CD14-positive monocyte (primary cell): Measurements from ENCODE around the gene DCLK3. TPM values are rescaled to one million over a fixed set of nuclear protein-coding genes. Genes with fewer than 3 reads are reported as not detected.

Experiments
- DNase-seq, 3 donors: peaks; one replicate each; pipeline ENCODE4 v3.0.0-alpha.2; 2011 to 2022
- H2AFZ ChIP-seq: 2 replicates; pipeline ENCODE4 v1.6.0; 2012; ENCODE audit warnings: mild to moderate bottlenecking, low read depth, low read length, inconsistent platforms; ENCODE audit not compliant: insufficient read depth, poor library complexity, severe bottlenecking
- H3K27ac ChIP-seq, 2 donors: 1 replicate in 1 of 2; 2 replicates in 1 of 2; pipeline ENCODE4 v1.5.1; 2012 to 2013; ENCODE audit warnings: low read length in 2 of 2, control low read depth in 1 of 2, inconsistent platforms in 1 of 2, low read depth in 1 of 2, mild to moderate bottlenecking in 1 of 2
- H3K27me3 ChIP-seq, 2 donors: one replicate each; pipeline versions ENCODE4 v1.6.0 to v1.6.1; 2011 to 2013; ENCODE audit warnings: low read length in 2 of 2; ENCODE audit not compliant: control insufficient read depth in 2 of 2, insufficient read depth in 2 of 2
- H3K36me3 ChIP-seq, 2 donors: replicated peaks in 1 of 2; 1 replicate in 1 of 2; 2 replicates in 1 of 2; pipeline versions ENCODE4 v1.5.1 to v1.6.1; 2012 to 2013; ENCODE audit warnings: low read length in 2 of 2, control low read depth in 1 of 2, inconsistent platforms in 1 of 2, mild to moderate bottlenecking in 1 of 2; ENCODE audit not compliant: insufficient read depth in 2 of 2, control insufficient read depth in 1 of 2
- H3K4me1 ChIP-seq, 2 donors: 1 replicate in 1 of 2; 2 replicates in 1 of 2; pipeline versions ENCODE4 v1.5.1 to v1.6.1; 2012 to 2013; ENCODE audit warnings: low read length in 2 of 2, control low read depth in 1 of 2, inconsistent platforms in 1 of 2, mild to moderate bottlenecking in 1 of 2, moderate library complexity in 1 of 2; ENCODE audit not compliant: insufficient read depth in 2 of 2, control insufficient read depth in 1 of 2
- H3K4me2 ChIP-seq: replicated peaks from 2 replicates; pipeline ENCODE3; 2012; ENCODE audit warnings: low read length, moderate library complexity, mild to moderate bottlenecking; ENCODE audit not compliant: poor library complexity, severe bottlenecking; ENCODE audit errors: extremely low read depth
- H3K4me3 ChIP-seq, 3 experiments: fragments of 200-600 bp in 1 of 3; sonication (generic) in 1 of 3; replicated peaks in 1 of 3; 1 replicate in 2 of 3; 2 replicates in 1 of 3; pipeline ENCODE4 v1.5.1; 2011 to 2013; ENCODE audit warnings: low read length in 3 of 3, mild to moderate bottlenecking in 3 of 3, control low read depth in 2 of 3, low read depth in 2 of 3, inconsistent platforms in 1 of 3, moderate library complexity in 1 of 3
- H3K79me2 ChIP-seq: 2 replicates; pipeline ENCODE4 v1.6.0; 2012; ENCODE audit warnings: mild to moderate bottlenecking, control low read depth, inconsistent platforms, low read length, moderate library complexity; ENCODE audit not compliant: insufficient read depth
- H3K9ac ChIP-seq: 2 replicates; pipeline ENCODE4 v1.6.0; 2017; ENCODE audit warnings: low read length, mild to moderate bottlenecking; ENCODE audit not compliant: insufficient read depth, poor library complexity, severe bottlenecking
- H3K9me3 ChIP-seq, 2 donors: replicated peaks in 1 of 2; 1 replicate in 1 of 2; 2 replicates in 1 of 2; pipeline versions ENCODE4 v1.5.1 to v1.6.1; 2012 to 2013; ENCODE audit warnings: low read length in 2 of 2, control low read depth in 1 of 2; ENCODE audit not compliant: control insufficient read depth in 1 of 2, insufficient read depth in 1 of 2
- H4K20me1 ChIP-seq: 2 replicates; pipeline ENCODE4 v1.6.0; 2012; ENCODE audit warnings: mild to moderate bottlenecking, low read length, control low read depth, moderate library complexity; ENCODE audit not compliant: insufficient read depth
- H3K27ac Mint-ChIP-seq, 7 donors: one replicate each; pipeline ENCODE4 v1.8.0; 2020; ENCODE audit warnings: mild to moderate bottlenecking in 7 of 7, mixed read lengths in 7 of 7, moderate library complexity in 6 of 7, inconsistent platforms in 2 of 7
- H3K27me3 Mint-ChIP-seq, 3 donors: one replicate each; pipeline ENCODE4 v1.8.0; 2021 to 2022; ENCODE audit warnings: low read depth in 3 of 3, mild to moderate bottlenecking in 3 of 3, mixed read lengths in 3 of 3, moderate library complexity in 3 of 3, inconsistent platforms in 1 of 3
- H3K36me3 Mint-ChIP-seq, 2 donors: one replicate each; pipeline ENCODE4 v1.8.0; 2020; ENCODE audit warnings: mixed read lengths in 2 of 2, inconsistent platforms in 1 of 2, mild to moderate bottlenecking in 1 of 2
- H3K4me1 Mint-ChIP-seq: one replicate; pipeline ENCODE4 v1.8.0; 2020; ENCODE audit warnings: mild to moderate bottlenecking, mixed read lengths
- H3K4me3 Mint-ChIP-seq, 2 donors: one replicate each; pipeline ENCODE4 v1.8.0; 2020; ENCODE audit warnings: mild to moderate bottlenecking in 2 of 2, mixed read lengths in 2 of 2, moderate library complexity in 1 of 2
- H3K9me3 Mint-ChIP-seq, 7 donors: one replicate each; pipeline ENCODE4 v1.8.0; 2020 to 2022; ENCODE audit warnings: mixed read lengths in 7 of 7, mild to moderate bottlenecking in 6 of 7, moderate library complexity in 6 of 7, inconsistent platforms in 2 of 7
- CTCF ChIP-seq: fragments of 200-600 bp; IDR thresholded peaks from one replicate; pipeline ENCODE4 v1.8.0; 2022; ENCODE audit warnings: antibody characterized with exemption, mild to moderate bottlenecking
- WGBS: methylation state at CpG from one replicate; pipeline ENCODE4 v1.1.5; 2013; ENCODE audit warnings: missing lambda C conversion rate; ENCODE audit not compliant: insufficient coverage; 5-methylcytosine and 5-hydroxymethylcytosine counted together
- intact Hi-C, 2 donors: fragments of 100-400 bp; cut with micrococcal nuclease; formaldehyde crosslinking; loops; one replicate each; pipeline versions ENCODE4 v1.15.0 to v1.15.1; 2023
- polyA plus RNA-seq, 3 donors: library from polyadenylated mRNA; depleted of rRNA in 1 of 3; unstranded in 2 of 3; stranded (reverse) in 1 of 3; fragments of 300-500 nt in 2 of 3; fragments of >200 nt in 1 of 3; fragmentation: Illumina TruSeq in 2 of 3; gene quantifications; 1 replicate in 2 of 3; 2 replicates in 1 of 3; pipeline ENCODE4 v1.2.3, GENCODE V29; 2012 to 2021

The DCLK3 gene
- polyA plus RNA-seq, 3 donors = not detected

DNA sequence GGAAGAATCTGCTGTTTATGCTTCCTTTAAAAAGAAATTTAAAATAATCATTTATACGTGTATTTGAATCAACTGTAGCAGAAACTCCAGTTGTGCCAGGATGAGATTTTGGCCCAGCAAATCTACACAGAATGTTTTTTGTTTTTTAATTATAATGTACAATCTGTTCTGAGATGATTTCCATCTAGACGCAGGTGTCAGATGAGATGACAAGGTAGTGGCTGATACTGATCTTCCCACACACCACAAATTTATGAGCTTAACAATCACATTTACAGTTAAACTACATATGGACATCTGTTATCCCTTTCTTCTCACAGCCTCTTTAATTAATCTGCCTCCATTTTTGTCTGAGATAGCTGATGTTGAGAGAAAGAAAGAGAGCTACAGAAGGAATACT, 23.6 kb downstream of the DCLK3 start:
- no peaks in the 10 kb centered on the region for H3K36me3 Mint-ChIP-seq
- no peak overlapping the region for H2AFZ ChIP-seq
- no peak overlapping the region for H3K27ac ChIP-seq
- H3K36me3 ChIP-seq = no peaks in the 10 kb centered on the region
- no peak overlapping the region for H3K9ac ChIP-seq
- H3K27me3 Mint-ChIP-seq = no peaks in the 10 kb centered on the region
- H3K9me3 ChIP-seq = no peaks in the 10 kb centered on the region
- no peaks in the 10 kb centered on the region for H3K27me3 ChIP-seq
- no peaks in the 10 kb centered on the region for H4K20me1 ChIP-seq
- no peak overlapping the region for H3K27ac Mint-ChIP-seq
- no peak for DNase-seq
- H3K4me1 ChIP-seq = no peaks in the 10 kb centered on the region
- H3K4me3 Mint-ChIP-seq = no peak overlapping the region
- no peak overlapping the region for H3K4me3 ChIP-seq
- intact Hi-C loops = no loop called here
- TF ChIP-seq CTCF = no peak
- H3K79me2 ChIP-seq = no peaks in the 10 kb centered on the region
- WGBS = 60% methylated on average over 1 of the region's 2 CpGs
- H3K9me3 Mint-ChIP-seq = no peaks in the 10 kb centered on the region
- H3K4me2 ChIP-seq = no peak overlapping the region
- no peaks in the 10 kb centered on the region for H3K4me1 Mint-ChIP-seq

GRCh38 chr3:36738702-36739101, 25.7 kb downstream of the DCLK3 start:
- 97% methylated on average over 13 of the region's 16 CpGs for WGBS
- Histone ChIP-seq H4K20me1 (no peaks in the 10 kb centered on the region), H3K27me3 (no peaks in the 10 kb centered on the region), H3K4me3 (no peak overlapping the region), H3K9ac (no peak overlapping the region), H3K4me2 (no peak overlapping the region), H3K9me3 (no peaks in the 10 kb centered on the region), H2AFZ (no peak overlapping the region), H3K36me3 (no peaks in the 10 kb centered on the region), H3K79me2 (no peaks in the 10 kb centered on the region), H3K27ac (no peak overlapping the region), H3K4me1 (no peaks in the 10 kb centered on the region)
- no peaks in the 10 kb centered on the region for H3K9me3 Mint-ChIP-seq
- no peak overlapping the region for H3K27ac Mint-ChIP-seq
- H3K4me3 Mint-ChIP-seq = no peak overlapping the region
- no peak for TF ChIP-seq CTCF
- DNase-seq = no peak
- no peaks in the 10 kb centered on the region for H3K36me3 Mint-ChIP-seq
- intact Hi-C loops = loop anchor here in 1 of 2 donors (10.0 kb wide), 1 partner anchor 216 kb away; no protein-coding TSS in a partner anchor
- H3K27me3 Mint-ChIP-seq = no peaks in the 10 kb centered on the region
- H3K4me1 Mint-ChIP-seq = no peaks in the 10 kb centered on the region
